Activated T-cell treated with anti-CD3 and anti-CD28 coated beads, Interleukin-2, amount 50 U/mL, for 24 hours (primary cell): Measurements from ENCODE around the gene LMX1B.

Experiments used
- DNase-seq: peaks from one replicate; pipeline ENCODE4 v3.0.0-alpha.2; 2020
- H3K27ac Mint-ChIP-seq: 2 replicates; pipeline ENCODE4 v1.8.0; 2020; ENCODE audit warnings: mild to moderate bottlenecking, mixed read lengths
- H3K27me3 Mint-ChIP-seq: 2 replicates; pipeline ENCODE4 v1.8.0; 2020; ENCODE audit warnings: mixed read lengths
- H3K36me3 Mint-ChIP-seq: 2 replicates; pipeline ENCODE4 v1.8.0; 2020; ENCODE audit warnings: low read depth, mixed read lengths
- H3K4me1 Mint-ChIP-seq: 2 replicates; pipeline ENCODE4 v1.8.0; 2020; ENCODE audit warnings: low read depth, mixed read lengths
- H3K4me3 Mint-ChIP-seq: 2 replicates; pipeline ENCODE4 v1.8.0; 2020; ENCODE audit warnings: mild to moderate bottlenecking, moderate library complexity, mixed read lengths
- H3K9me3 Mint-ChIP-seq: 2 replicates; pipeline ENCODE4 v1.8.0; 2020; ENCODE audit warnings: mixed read lengths

LMX1B gene

GRCh38 chr9:126589349-126589748, 24.4 kb upstream of the LMX1B start:
- Mint-ChIP-seq H3K36me3 (no peaks in the 10 kb centered on the region), H3K4me1 (no peaks in the 10 kb centered on the region), H3K4me3 (no peak overlapping the region), H3K9me3 (no peaks in the 10 kb centered on the region), H3K27me3 (peaks cover 73% of the 10 kb centered on the region), H3K27ac (no peak overlapping the region)
- DNase-seq = no peak

GRCh38 chr9:126591083-126591482, 22.6 kb upstream of the LMX1B start:
- H3K9me3 Mint-ChIP-seq = no peaks in the 10 kb centered on the region
- no peak overlapping the region for H3K27ac Mint-ChIP-seq
- H3K4me3 Mint-ChIP-seq = no peak overlapping the region
- no peaks in the 10 kb centered on the region for H3K36me3 Mint-ChIP-seq
- peaks cover 76% of the 10 kb centered on the region for H3K27me3 Mint-ChIP-seq
- no peaks in the 10 kb centered on the region for H3K4me1 Mint-ChIP-seq
- no peak for DNase-seq

GRCh38 chr9:126591922-126592321, 21.8 kb upstream of the LMX1B start:
- Mint-ChIP-seq H3K27me3 (peaks cover 73% of the 10 kb centered on the region), H3K9me3 (no peaks in the 10 kb centered on the region), H3K36me3 (no peaks in the 10 kb centered on the region), H3K4me3 (no peak overlapping the region), H3K4me1 (no peaks in the 10 kb centered on the region), H3K27ac (no peak overlapping the region)
- no peak for DNase-seq

- DNase-seq = no peak
- H3K27ac Mint-ChIP-seq = no peak overlapping the region
- no peaks in the 10 kb centered on the region for H3K4me1 Mint-ChIP-seq
- no peaks in the 10 kb centered on the region for H3K36me3 Mint-ChIP-seq
- H3K4me3 Mint-ChIP-seq = no peak overlapping the region
- H3K9me3 Mint-ChIP-seq = no peaks in the 10 kb centered on the region
- peaks cover 72% of the 10 kb centered on the region for H3K27me3 Mint-ChIP-seq
Measured at GRCh38 chr9:126592461-126592860, 21.3 kb upstream of the LMX1B start.

- Mint-ChIP-seq H3K4me3 (no peak overlapping the region), H3K27me3 (peaks cover 74% of the 10 kb centered on the region), H3K4me1 (no peaks in the 10 kb centered on the region)
Measured at GRCh38 chr9:126595982-126596381, 17.7 kb upstream of the LMX1B start.

GRCh38 chr9:126599047-126599650, 14.6 kb upstream of the LMX1B start:
- DNase-seq = no peak
- H3K27me3 Mint-ChIP-seq = peaks cover 67% of the 10 kb centered on the region
- H3K27ac Mint-ChIP-seq = no peak overlapping the region
- H3K4me1 Mint-ChIP-seq = no peaks in the 10 kb centered on the region
- no peaks in the 10 kb centered on the region for H3K36me3 Mint-ChIP-seq
- no peaks in the 10 kb centered on the region for H3K9me3 Mint-ChIP-seq
- no peak overlapping the region for H3K4me3 Mint-ChIP-seq

More at GRCh38 chr9:126595982-126596381, 17.7 kb upstream of the LMX1B start:
- DNase-seq = no peak
- Mint-ChIP-seq H3K36me3 (no peaks in the 10 kb centered on the region), H3K27ac (no peak overlapping the region), H3K9me3 (no peaks in the 10 kb centered on the region)

- Mint-ChIP-seq H3K4me3 (no peak overlapping the region), H3K4me1 (no peaks in the 10 kb centered on the region), H3K27me3 (peaks cover 71% of the 10 kb centered on the region), H3K9me3 (no peaks in the 10 kb centered on the region), H3K36me3 (no peaks in the 10 kb centered on the region), H3K27ac (no peak overlapping the region)
- no peak for DNase-seq
Measured at GRCh38 chr9:126604059-126605055, 9.4 kb upstream of the LMX1B start.

GRCh38 chr9:126605792-126606482, 7.8 kb upstream of the LMX1B start:
- DNase-seq = no peak
- Mint-ChIP-seq H3K9me3 (no peaks in the 10 kb centered on the region), H3K4me3 (no peak overlapping the region), H3K36me3 (no peaks in the 10 kb centered on the region), H3K27me3 (peaks cover 73% of the 10 kb centered on the region), H3K27ac (no peak overlapping the region), H3K4me1 (no peaks in the 10 kb centered on the region)

GRCh38 chr9:126606483-126606870, 7.3 kb upstream of the LMX1B start:
- Mint-ChIP-seq H3K27me3 (peaks cover 73% of the 10 kb centered on the region), H3K9me3 (no peaks in the 10 kb centered on the region), H3K4me1 (peaks cover 5% of the 10 kb centered on the region), H3K36me3 (no peaks in the 10 kb centered on the region), H3K4me3 (no peak overlapping the region), H3K27ac (no peak overlapping the region)
- no peak for DNase-seq

GRCh38 chr9:126607086-126607485, 6.6 kb upstream of the LMX1B start:
- Mint-ChIP-seq H3K27me3 (peaks cover 77% of the 10 kb centered on the region), H3K4me3 (no peak overlapping the region), H3K4me1 (peaks cover 10% of the 10 kb centered on the region), H3K9me3 (no peaks in the 10 kb centered on the region), H3K36me3 (no peaks in the 10 kb centered on the region), H3K27ac (no peak overlapping the region)
- DNase-seq = no peak

GRCh38 chr9:126607731-126608130, 6.0 kb upstream of the LMX1B start:
- peaks cover 12% of the 10 kb centered on the region for H3K4me1 Mint-ChIP-seq
- H3K4me3 Mint-ChIP-seq = no peak overlapping the region
- DNase-seq = no peak
- H3K9me3 Mint-ChIP-seq = no peaks in the 10 kb centered on the region
- H3K27me3 Mint-ChIP-seq = peaks cover 81% of the 10 kb centered on the region
- no peak overlapping the region for H3K27ac Mint-ChIP-seq
- no peaks in the 10 kb centered on the region for H3K36me3 Mint-ChIP-seq

- no peak overlapping the region for H3K27ac Mint-ChIP-seq
- no peak for DNase-seq
- H3K36me3 Mint-ChIP-seq = no peaks in the 10 kb centered on the region
- no peaks in the 10 kb centered on the region for H3K9me3 Mint-ChIP-seq
- peaks cover 84% of the 10 kb centered on the region for H3K27me3 Mint-ChIP-seq
- no peak overlapping the region for H3K4me3 Mint-ChIP-seq
- peaks cover 16% of the 10 kb centered on the region for H3K4me1 Mint-ChIP-seq
Measured at GRCh38 chr9:126608551-126608950, 5.2 kb upstream of the LMX1B start.

GRCh38 chr9:126609191-126609590, 4.5 kb upstream of the LMX1B start:
- H3K27ac Mint-ChIP-seq = no peak overlapping the region
- H3K4me3 Mint-ChIP-seq = no peak overlapping the region
- H3K4me1 Mint-ChIP-seq = peaks cover 16% of the 10 kb centered on the region
- no peaks in the 10 kb centered on the region for H3K9me3 Mint-ChIP-seq
- H3K27me3 Mint-ChIP-seq = peaks cover 78% of the 10 kb centered on the region
- no peaks in the 10 kb centered on the region for H3K36me3 Mint-ChIP-seq
- DNase-seq = no peak

- DNase-seq = no peak
- H3K9me3 Mint-ChIP-seq = no peaks in the 10 kb centered on the region
- no peak overlapping the region for H3K4me3 Mint-ChIP-seq
- H3K36me3 Mint-ChIP-seq = no peaks in the 10 kb centered on the region
- H3K27ac Mint-ChIP-seq = no peak overlapping the region
- H3K27me3 Mint-ChIP-seq = peaks cover 80% of the 10 kb centered on the region
- H3K4me1 Mint-ChIP-seq = peaks cover 21% of the 10 kb centered on the region
Measured at GRCh38 chr9:126609711-126610388, 3.9 kb upstream of the LMX1B start.
